ENCODE results near the gene YAF2. TPM values are rescaled to one million over a fixed set of nuclear protein-coding genes. Genes with fewer than 3 reads are reported as not detected.

The YAF2 gene
- 10.2 and 26.5 TPM in 2 replicates for total RNA-seq

GRCh38 chr12:42238240-42239140, at the start of gene YAF2:
Gene YAF2, minus strand, starts transcription at chr12:42238248. Its CDS starts 68 bp downstream, at chr12:42238180.

GRCh38 chr12:42144408-42145196, 93.4 kb downstream of the YAF2 start, which contains the start of gene GXYLT1:
Gene GXYLT1, minus strand, starts transcription at chr12:42144874. Its CDS starts 228 bp downstream, at chr12:42144646.

Other genes with a start within 250 kb of the YAF2 start
- gene GXYLT1, start 93.4 kb downstream of the YAF2 start, total RNA-seq, result 9.6 and 11.3 TPM in 2 replicates
- 26.4 and 39.4 TPM in 2 replicates for gene ZCRB1, start 87.8 kb upstream of the YAF2 start, total RNA-seq
- gene PPHLN1, start 87.9 kb upstream of the YAF2 start, total RNA-seq, result 49.9 and 53.5 TPM in 2 replicates

All from epithelial cell of alveolus of lung (primary cell).